GM12878 (cell line): Measurements from ENCODE around the gene FLT1. TPM values are rescaled to one million over a fixed set of nuclear protein-coding genes. Genes with fewer than 3 reads are reported as not detected.

Experiments used
- ATAC-seq: fragments of 200-7000 bp; cut with Tn5 transposase; 3 replicates; pipeline ENCODE4 v1.9.1; 2020; ENCODE audit warnings: mild to moderate bottlenecking, moderate library complexity
- BruUV-seq: library from RNA; stranded (reverse); fragments of 400-500 nt; replicated peaks from 2 replicates; lab custom pipeline; 2021; lab: Mats Ljungman, UMichigan
- CTCF ChIA-PET: fragments of 300-600 bp; sonication (Branson Sonifier 250); formaldehyde crosslinking; extraction: SDS; loops from one replicate; lab custom pipeline; 2021; ENCODE audit warnings: inconsistent platforms; lab: Yijun Ruan, JAX
- POLR2A ChIA-PET: fragments of 350-600 bp; formaldehyde crosslinking; extraction: SDS; loops from one replicate; lab custom pipeline; 2021; ENCODE audit warnings: inconsistent platforms; lab: Charles Lee
- RAD21 ChIA-PET: fragments of 300-600 bp; sonication (Branson Sonifier 250); formaldehyde crosslinking; loops from one replicate; lab custom pipeline; 2023; ENCODE audit warnings: antibody characterized with exemption; ENCODE audit not compliant: unreplicated experiment; lab: Charles Lee
- SMC1A ChIA-PET: fragments of 300-600 bp; sonication (Branson Sonifier 250); formaldehyde crosslinking; loops from one replicate; lab custom pipeline; 2023; ENCODE audit not compliant: unreplicated experiment, uncharacterized antibody; lab: Charles Lee
- DNase-seq: peaks from one replicate; pipeline ENCODE4 v3.0.0-alpha.2; 2011; ENCODE audit warnings: low read depth, low spot score
- FAIRE-seq: peaks from 3 replicates; lab custom pipeline; 2011; peaks lifted over from hg19 to GRCh38; lab: Jason Lieb, UNC
- H2AFZ ChIP-seq: 2 replicates; pipeline ENCODE4 v1.6.0; 2011; ENCODE audit warnings: low read depth, low read length, control low read depth; ENCODE audit not compliant: control insufficient read depth
- H3K27ac ChIP-seq: 2 replicates; pipeline ENCODE4 v1.5.1; 2011; ENCODE audit warnings: control low read depth; ENCODE audit not compliant: control insufficient read depth, insufficient read depth
- H3K27me3 ChIP-seq, 2 experiments: replicated peaks in 1 of 2; 2 replicates each; pipeline versions ENCODE4 v1.6.0 to v1.6.1; 2011; ENCODE audit warnings: low read length in 1 of 2; ENCODE audit not compliant: control insufficient read depth in 2 of 2, insufficient read depth in 2 of 2
- H3K36me3 ChIP-seq, 2 experiments: 2 replicates each; pipeline ENCODE4 v1.5.1; 2011; ENCODE audit warnings: low read length in 1 of 2; ENCODE audit not compliant: control insufficient read depth in 2 of 2, insufficient read depth in 2 of 2
- H3K4me1 ChIP-seq: 2 replicates; pipeline ENCODE4 v1.6.1; 2011; ENCODE audit warnings: mild to moderate bottlenecking, low read length, moderate library complexity, mixed read lengths; ENCODE audit not compliant: control insufficient read depth, insufficient read depth
- H3K4me2 ChIP-seq: 2 replicates; pipeline ENCODE4 v1.6.0; 2011; ENCODE audit warnings: control low read depth; ENCODE audit not compliant: control insufficient read depth, insufficient read depth
- H3K4me3 ChIP-seq: fragments of 200-600 bp; sonication (generic); 2 replicates; pipeline ENCODE4 v1.5.1; 2016
- H3K79me2 ChIP-seq: 2 replicates; pipeline ENCODE4 v1.6.0; 2011; ENCODE audit warnings: low read length; ENCODE audit not compliant: control insufficient read depth, insufficient read depth
- H3K9ac ChIP-seq: 2 replicates; pipeline ENCODE4 v1.8.0; 2011; ENCODE audit warnings: low read length, control low read depth, mixed read lengths; ENCODE audit not compliant: control insufficient read depth, insufficient read depth
- H3K9me3 ChIP-seq: replicated peaks from 3 replicates; pipeline ENCODE4 v1.5.1; 2011; ENCODE audit warnings: mild to moderate bottlenecking, low read length; ENCODE audit not compliant: control insufficient read depth, insufficient read depth
- H4K20me1 ChIP-seq: 2 replicates; pipeline ENCODE4 v1.6.0; 2011; ENCODE audit not compliant: control insufficient read depth, insufficient read depth
- ATF2 ChIP-seq: IDR thresholded peaks from 2 replicates; pipeline ENCODE4 v1.6.1; 2012; ENCODE audit warnings: low read length, inconsistent platforms
- BMI1 ChIP-seq: fragments of 450-650 bp; IDR thresholded peaks from 2 replicates; pipeline ENCODE4 v1.6.1; 2016; ENCODE audit warnings: mild to moderate bottlenecking, moderate library complexity, borderline replicate concordance
- HCFC1 ChIP-seq: fragments of 150-350 bp; IDR thresholded peaks from 2 replicates; pipeline ENCODE4 v1.6.1; 2014; ENCODE audit warnings: low read length
- KAT2A ChIP-seq: conservative IDR thresholded peaks from 2 replicates; pipeline ENCODE4 v1.6.1; 2011; ENCODE audit warnings: low read depth, low read length; ENCODE audit not compliant: control insufficient read depth
- MTA3 ChIP-seq: IDR thresholded peaks from 2 replicates; pipeline ENCODE4 v1.6.1; 2012; ENCODE audit warnings: low read length, inconsistent platforms, borderline replicate concordance
- MYB ChIP-seq: fragments of 150-350 bp; IDR thresholded peaks from 2 replicates; pipeline ENCODE4 v1.6.1; 2014; ENCODE audit warnings: mild to moderate bottlenecking, low read depth, low read length, borderline replicate concordance
- NFYA ChIP-seq: IDR thresholded peaks from 2 replicates; pipeline ENCODE4 v1.6.1; 2011; ENCODE audit warnings: low read depth, mild to moderate bottlenecking, low read length, improper control_type of control experiment, borderline replicate concordance
- NR2C2 ChIP-seq: IDR thresholded peaks from 2 replicates; pipeline ENCODE4 v1.6.1; 2011; ENCODE audit warnings: borderline replicate concordance, low read depth; ENCODE audit not compliant: control insufficient read depth, insufficient read length
- POLR2A ChIP-seq: IDR thresholded peaks from 2 replicates; pipeline ENCODE4 v1.6.1; 2011; ENCODE audit warnings: low read depth, mild to moderate bottlenecking, low read length
- RAD51 ChIP-seq: fragments of 450-650 bp; IDR thresholded peaks from 2 replicates; pipeline ENCODE4 v1.6.1; 2016; ENCODE audit warnings: moderate library complexity, mild to moderate bottlenecking, inconsistent platforms
- SMC3 ChIP-seq: IDR thresholded peaks from 2 replicates; pipeline ENCODE4 v1.6.1; 2011; ENCODE audit warnings: low read length, improper control_type of control experiment, borderline replicate concordance
- SUZ12 ChIP-seq: fragments of 200-600 bp; sonication (generic); IDR thresholded peaks from one replicate; pipeline ENCODE4 v1.6.1; 2018; ENCODE audit warnings: antibody characterized with exemption, mild to moderate bottlenecking; ENCODE audit not compliant: unreplicated experiment
- YY1 ChIP-seq: IDR thresholded peaks from 2 replicates; pipeline ENCODE4 v1.6.1; 2011; ENCODE audit warnings: low read depth, mild to moderate bottlenecking, low read length
- ZBTB33 ChIP-seq: fragments of 450-650 bp; IDR thresholded peaks from 2 replicates; pipeline ENCODE4 v1.6.1; 2017; ENCODE audit warnings: mild to moderate bottlenecking
- ZNF687 ChIP-seq: fragments of 450-650 bp; IDR thresholded peaks from 2 replicates; pipeline ENCODE4 v1.6.1; 2017; ENCODE audit warnings: mild to moderate bottlenecking, moderate library complexity
- WGBS: methylation state at CpG from one replicate; pipeline ENCODE4 v1.1.6; 2016; ENCODE audit warnings: low lambda C conversion rate; ENCODE audit not compliant: insufficient replicate concordance, insufficient coverage; ENCODE audit errors: missing lambda C conversion rate; 5-methylcytosine and 5-hydroxymethylcytosine counted together
- in situ Hi-C: fragments of 300-500 bp; cut with MboI; formaldehyde crosslinking; loops from 9 replicates; pipeline ENCODE4 v1.14.3; 2018; ENCODE audit warnings: mixed read lengths
- intact Hi-C: fragments of 100-400 bp; cut with micrococcal nuclease; formaldehyde crosslinking; loops from one replicate; pipeline ENCODE4 v1.14.2; 2022; ENCODE audit not compliant: unreplicated experiment
- polyA plus RNA-seq, 11 experiments: library from polyadenylated mRNA; depleted of rRNA in 4 of 11; unstranded in 6 of 11; stranded (reverse) in 5 of 11; fragments of >200 nt; fragmentation: Nextera tagmentation in 4 of 11; fragmentation: Illumina TruSeq in 1 of 11; extraction: Ambion mirVana in 4 of 11; extraction: Trizol in 1 of 11; gene quantifications; 1 replicate in 1 of 11; 2 replicates in 10 of 11; pipeline versions ENCODE4 v1.2.1 to v1.2.3, GENCODE V29; 2011 to 2016; ENCODE audit warnings: inconsistent platforms in 2 of 11, missing spikeins in 2 of 11, low read depth in 1 of 11
- total RNA-seq, 4 experiments: library from RNA; depleted of rRNA in 3 of 4; stranded (reverse); fragments of >200 nt in 3 of 4; fragmentation: Illumina TruSeq in 1 of 4; extraction: Trizol in 1 of 4; gene quantifications; 2 replicates each; pipeline versions ENCODE4 v1.2.1 to v1.2.3, GENCODE V29; 2013 to 2021

The FLT1 gene
- total and polyA plus RNA-seq, 10 of the 15 experiments (the other 5 are each of a cell fraction or from before 2014, with no cell fraction given): 0.55 to 5.6 (median 0.84) TPM

- H3K4me1 ChIP-seq: peaks cover 9% of the 10 kb centered on the region
- ChIA-PET RAD21 (interaction anchor here (1.0 to 1.6 kb wide), 6 partner anchors 8 to 258 kb away, joined by 3 read pairs; partner anchors contain the start of gene POMP), SMC1A (interaction anchor here (0.6 to 3.9 kb wide), 10 partner anchors 17 to 258 kb away, joined by 3 to 27 read pairs (median 3); no protein-coding TSS in a partner anchor), POLR2A (interaction anchor here (1.2 kb wide), 1 partner anchor 26 kb away, joined by 5 read pairs; no protein-coding TSS in a partner anchor), CTCF (interaction anchor here (0.7 to 2.1 kb wide), 5 partner anchors 16 to 397 kb away, joined by 3 to 6 read pairs (median 3); no protein-coding TSS in a partner anchor)
- ATAC-seq (peak; percentile 80), FAIRE-seq (peak; percentile 75), DNase-seq (peak; percentile 62)
- H2AFZ ChIP-seq: peak overlapping the region; percentile 71
- peak overlapping the region; percentile 59 for H3K27ac ChIP-seq
- no TSS peak for BruUV-seq
- no peak overlapping the region; the same call in 1 of the 2 replicates for H3K9ac ChIP-seq
- no peaks in the 10 kb centered on the region; a peak in 1 of 4 replicates for H3K36me3 ChIP-seq
- intact Hi-C loops: loop anchor here (1.0 to 2.0 kb wide), 2 partner anchors 28 to 235 kb away; no protein-coding TSS in a partner anchor
- H4K20me1 ChIP-seq: no peaks in the 10 kb centered on the region
- H3K79me2 ChIP-seq: no peaks in the 10 kb centered on the region
- H3K9me3 ChIP-seq: no peaks in the 10 kb centered on the region
- H3K4me3 ChIP-seq: no peak overlapping the region
- in situ Hi-C loops: no loop called here
- WGBS: 27% methylated on average over 7 of the region's 7 CpGs
- no peaks in the 10 kb centered on the region for H3K27me3 ChIP-seq
- peak overlapping the region; percentile 65 for H3K4me2 ChIP-seq
- no peak for TF ChIP-seq NFYA
- TF ChIP-seq ZNF687: no peak
- TF ChIP-seq POLR2A: no peak
- TF ChIP-seq KAT2A: no peak
- TF ChIP-seq SMC3: peak; percentile 28; the same call in 1 of the 2 replicates
- TF ChIP-seq ATF2: peak; percentile 84
- TF ChIP-seq BMI1: no peak
- TF ChIP-seq HCFC1: no peak
- no peak for TF ChIP-seq SUZ12
- TF ChIP-seq MTA3: peak; percentile 81; the same call in 1 of the 2 replicates
- no peak for TF ChIP-seq MYB
- no peak for TF ChIP-seq YY1
- no peak for TF ChIP-seq ZBTB33
- no peak for TF ChIP-seq NR2C2
- no peak for TF ChIP-seq RAD51
Measured at GRCh38 chr13:28401303-28402056, 93.4 kb downstream of the FLT1 start.
